GM15510 (cell line): Measurements from ENCODE around the gene BUD23.
A peak's percentile ranks its signal among the peaks of the same experiment; 100 is the strongest.

ENCODE experiments used
- POLR2A ChIP-seq: IDR thresholded peaks from 3 replicates; pipeline ENCODE4 v1.6.1; 2011; ENCODE audit warnings: borderline replicate concordance; ENCODE audit not compliant: insufficient read length; ENCODE audit errors: extremely low read depth

The BUD23 gene

DNA sequence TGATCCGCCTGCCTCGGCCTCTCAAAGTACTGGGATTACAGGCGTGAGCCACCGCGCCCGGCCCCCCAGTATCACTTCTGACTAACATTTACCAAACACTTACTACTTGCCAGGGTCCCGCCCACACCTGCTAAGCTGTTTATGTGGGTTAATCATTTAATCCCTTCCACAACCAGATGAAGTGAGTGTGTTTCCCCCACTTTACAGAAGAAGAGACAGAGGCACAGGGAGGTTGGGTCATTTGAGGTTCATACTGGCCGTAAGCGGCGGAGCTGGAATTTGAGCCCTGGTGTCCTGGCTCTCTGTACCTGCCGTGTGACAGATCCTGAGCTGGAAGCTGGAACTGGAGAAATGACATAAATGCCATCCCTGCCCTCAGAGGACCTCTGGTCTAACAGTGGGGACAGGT lies 30.9 kb upstream of the BUD23 start:
- no peak for TF ChIP-seq POLR2A

- no peak for TF ChIP-seq POLR2A
Measured at GRCh38 chr7:73659983-73660382, 23.4 kb upstream of the BUD23 start.

DNA sequence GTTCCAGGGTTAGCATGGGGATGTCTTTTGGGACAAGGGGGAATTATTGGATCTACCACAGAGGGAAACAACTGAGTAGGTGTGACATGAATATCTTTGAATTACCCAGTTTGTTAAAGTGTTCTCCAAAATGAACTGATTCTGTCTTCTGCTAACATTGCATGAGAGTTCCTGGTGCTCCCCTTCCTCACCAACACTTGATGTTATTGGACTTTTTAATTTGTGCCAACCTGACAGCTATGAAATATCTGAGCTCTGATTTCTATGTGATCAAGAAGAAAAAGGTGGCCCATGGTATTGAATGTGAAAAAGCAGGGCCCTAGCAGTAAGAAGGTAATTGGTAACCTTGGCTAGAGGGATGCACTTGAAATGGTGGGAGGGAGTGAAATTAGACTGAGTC lies 20.4 kb upstream of the BUD23 start:
- no peak for TF ChIP-seq POLR2A

- TF ChIP-seq POLR2A = peak; percentile 20
Measured at GRCh38 chr7:73667344-73668102, 15.9 kb upstream of the BUD23 start, which contains the start of gene VPS37D. Gene VPS37D, plus strand, starts transcription at chr7:73667831. Its CDS starts 128 bp downstream, at chr7:73667959.

- no peak for TF ChIP-seq POLR2A
Measured at GRCh38 chr7:73668103-73668885, 15.1 kb upstream of the BUD23 start.

GRCh38 chr7:73668886-73669230 lies 14.5 kb upstream of the BUD23 start:
- no peak for TF ChIP-seq POLR2A

DNA sequence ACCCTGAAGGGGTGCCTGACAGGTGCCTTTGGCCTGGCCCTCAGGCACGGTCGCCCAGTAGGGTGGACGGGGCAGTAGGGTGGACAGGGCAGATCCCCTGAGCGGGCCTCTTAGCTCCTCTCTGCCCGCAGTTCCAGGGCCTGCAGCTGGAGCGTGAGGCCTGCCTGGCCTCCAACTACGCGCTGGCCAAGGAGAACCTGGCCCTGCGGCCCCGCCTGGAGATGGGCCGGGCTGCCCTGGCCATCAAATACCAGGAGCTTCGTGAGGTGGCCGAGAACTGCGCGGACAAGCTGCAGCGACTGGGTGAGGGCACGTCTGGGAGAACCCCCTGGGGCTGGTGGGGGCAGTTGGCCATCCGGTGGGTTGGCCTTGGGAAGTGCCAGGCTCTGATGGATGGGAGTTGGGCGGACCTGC lies 14.1 kb upstream of the BUD23 start:
- no peak for TF ChIP-seq POLR2A

DNA sequence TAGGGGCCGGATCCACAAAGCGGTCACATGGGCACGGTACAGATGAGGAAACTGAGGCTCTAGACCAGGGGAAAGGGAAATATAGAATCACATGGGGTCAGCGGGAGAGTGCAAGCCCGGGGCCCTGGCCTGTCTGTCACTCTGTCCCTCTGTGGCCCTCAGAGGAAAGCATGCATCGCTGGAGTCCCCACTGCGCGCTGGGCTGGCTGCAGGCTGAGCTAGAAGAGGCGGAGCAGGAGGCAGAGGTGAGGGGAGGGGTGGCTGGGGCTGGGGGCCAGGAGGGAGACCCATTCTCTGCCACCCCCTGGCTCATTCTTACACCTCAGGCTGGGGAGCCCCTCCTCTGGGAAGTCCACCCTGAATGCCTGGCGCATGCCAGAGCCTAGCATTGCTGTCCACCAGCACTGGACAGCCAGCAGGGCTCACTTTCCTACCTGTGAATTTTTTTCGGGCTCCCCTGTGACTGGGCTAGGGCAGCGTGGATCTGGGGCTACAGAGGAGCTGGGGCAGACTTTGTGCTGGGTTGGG lies 13.5 kb upstream of the BUD23 start:
- no peak for TF ChIP-seq POLR2A

DNA sequence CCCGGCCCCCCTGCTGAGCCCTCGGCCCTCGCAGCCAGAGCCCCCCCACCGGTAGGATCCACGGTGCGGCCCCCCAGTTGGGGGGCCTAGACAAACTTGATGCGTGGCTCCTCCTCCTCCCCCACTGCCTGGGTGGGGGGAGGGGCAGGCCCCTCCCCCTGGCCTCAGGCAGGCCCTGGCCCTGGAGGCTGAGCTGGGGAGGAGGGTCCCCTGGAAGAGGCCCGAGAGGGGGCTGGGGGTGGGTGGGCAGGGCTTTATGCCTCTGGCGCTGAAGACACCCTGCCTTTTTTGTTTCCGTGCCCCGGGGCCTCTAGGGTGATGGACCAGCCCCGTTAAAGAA lies 12.1 kb upstream of the BUD23 start:
- no peak for TF ChIP-seq POLR2A

DNA sequence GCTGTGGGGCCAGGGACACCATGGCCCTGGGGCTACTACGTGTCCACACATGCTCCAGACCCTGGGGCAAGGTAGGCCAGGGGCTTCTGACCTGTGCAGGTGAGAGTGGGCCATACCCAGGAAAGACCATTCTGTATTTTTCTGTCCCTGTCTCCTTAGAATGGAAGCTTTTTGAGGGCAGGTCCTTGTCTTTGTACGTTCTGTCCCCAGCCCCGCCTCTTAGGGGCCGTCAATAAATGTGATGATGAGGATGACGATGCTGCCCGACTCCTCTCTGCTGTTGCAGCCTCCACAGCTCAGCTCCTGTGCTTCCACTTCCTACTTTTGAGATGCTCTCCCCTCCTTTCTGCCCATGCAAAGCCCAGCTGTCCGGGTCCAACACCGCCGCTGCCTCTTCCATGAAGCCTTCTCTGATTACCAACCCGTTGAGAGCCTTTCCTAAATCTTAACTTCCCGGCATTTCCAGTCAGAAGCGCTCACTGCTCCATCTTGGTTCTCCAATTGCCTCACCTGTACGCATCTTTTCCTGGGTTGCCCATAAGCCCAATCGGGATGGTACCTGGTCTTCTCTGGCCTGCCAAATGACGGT lies 11.4 kb upstream of the BUD23 start:
- TF ChIP-seq POLR2A = no peak

DNA sequence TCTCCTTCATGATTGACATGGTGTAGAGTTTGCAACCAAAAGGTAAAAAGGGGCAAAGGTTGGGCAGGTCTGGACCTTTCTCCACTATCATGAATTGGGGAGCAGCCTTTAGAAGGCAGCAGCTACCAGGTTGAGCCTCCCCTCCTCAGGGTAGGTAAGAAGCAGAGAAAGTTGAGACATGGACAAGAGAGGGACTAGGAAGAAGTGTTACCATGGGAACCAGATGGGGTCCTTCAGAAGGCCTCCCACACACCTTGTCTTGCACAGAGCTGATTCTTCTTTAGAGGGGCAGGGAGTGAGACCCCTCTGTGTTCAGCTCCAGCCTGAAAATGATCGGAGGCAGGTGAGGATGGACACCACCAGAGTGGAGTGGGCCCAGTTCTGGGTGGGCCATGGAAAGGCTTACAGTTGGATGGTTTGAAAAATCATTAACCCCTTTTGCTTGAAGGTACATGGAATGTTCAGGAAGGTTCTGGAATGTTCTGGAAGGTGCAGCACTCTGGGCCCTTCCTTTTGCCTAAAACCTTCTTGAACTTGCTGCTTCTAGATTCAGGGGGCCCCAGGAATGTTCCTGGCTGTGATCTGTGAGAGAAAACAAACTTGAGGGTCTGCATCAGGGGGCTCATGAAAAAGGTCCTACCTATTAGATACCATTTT lies 8.8 kb upstream of the BUD23 start:
- TF ChIP-seq POLR2A = no peak

DNA sequence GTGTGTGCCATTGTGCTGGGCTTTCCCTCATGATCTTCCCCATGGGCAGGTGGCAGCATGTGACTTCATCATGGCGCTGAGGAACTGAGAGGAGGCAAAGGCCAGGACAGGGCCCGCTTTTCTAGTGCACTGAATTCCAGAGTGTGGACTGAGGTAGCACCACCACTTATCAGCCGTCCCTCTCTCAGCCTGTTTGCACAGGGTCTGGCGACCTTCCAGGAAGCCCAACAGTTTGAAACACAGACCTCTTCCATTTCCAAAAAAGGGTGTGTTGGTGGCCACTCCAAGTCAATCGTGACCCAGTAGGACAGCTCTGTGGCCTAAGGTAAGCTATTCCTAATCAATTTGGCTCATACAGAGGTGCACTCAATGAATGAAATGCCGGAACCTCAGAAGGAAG lies 4.5 kb upstream of the BUD23 start:
- TF ChIP-seq POLR2A = no peak

GRCh38 chr7:73679709-73680108 lies 3.7 kb upstream of the BUD23 start:
- no peak for TF ChIP-seq POLR2A

DNA sequence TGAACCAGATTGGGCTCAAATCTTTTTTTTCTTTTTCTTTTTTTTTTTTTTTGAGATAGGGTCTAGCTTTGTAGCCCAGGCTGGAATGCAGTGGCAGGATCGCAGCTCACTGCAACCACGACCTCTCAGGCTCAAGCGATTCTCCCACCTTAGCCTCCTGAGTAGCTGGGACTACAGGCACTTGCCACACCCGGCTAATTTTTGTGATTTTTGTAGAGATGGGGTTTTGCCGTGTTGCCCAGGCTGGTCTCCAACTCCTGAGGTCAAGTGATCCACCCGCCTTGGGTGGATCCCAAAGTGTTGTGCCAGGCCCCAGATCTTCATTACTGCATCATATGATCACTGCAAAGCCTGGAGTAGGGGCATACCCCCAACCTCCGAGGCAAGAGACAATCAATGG lies 2.9 kb upstream of the BUD23 start:
- TF ChIP-seq POLR2A = no peak

GRCh38 chr7:73681031-73681430 lies 2.4 kb upstream of the BUD23 start:
- TF ChIP-seq POLR2A = no peak
